ENCODE data around the gene RGS9.

Gene RGS9

GRCh38 chr17:65246252-65246651, 109.1 kb downstream of the RGS9 start:
- DNase-seq (no peak), ATAC-seq (no peak)
- Mint-ChIP-seq H3K4me3 (no peak overlapping the region), H3K27ac (no peak overlapping the region), H3K36me3 (ENCODE audit: low read depth) (no peaks in the 10 kb centered on the region), H3K4me1 (peaks cover 10% of the 10 kb centered on the region), H3K27me3 (peaks cover 28% of the 10 kb centered on the region), H3K9me3 (no peaks in the 10 kb centered on the region)

DNA sequence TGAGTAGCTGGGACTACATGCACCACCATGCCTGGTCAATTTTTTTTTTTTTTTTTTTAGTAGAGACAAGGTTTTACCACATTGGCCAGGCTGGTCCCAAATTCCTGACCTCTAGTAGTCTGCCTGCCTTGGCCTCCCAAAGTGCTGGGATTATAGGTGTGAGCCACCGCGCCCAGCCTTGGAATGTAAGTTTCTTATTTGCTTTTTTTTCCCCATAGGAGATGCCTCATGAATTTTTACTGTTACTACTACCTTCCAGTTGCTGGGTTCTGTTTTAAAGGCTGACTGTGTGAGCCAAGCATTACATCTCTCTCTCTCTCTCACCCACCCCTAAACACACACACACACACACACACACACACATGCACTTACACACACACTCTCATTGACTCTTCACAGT, 112.6 kb downstream of the RGS9 start:
- ATAC-seq (no peak), DNase-seq (no peak)
- Mint-ChIP-seq H3K4me3 (no peak overlapping the region), H3K36me3 (ENCODE audit: low read depth) (no peaks in the 10 kb centered on the region), H3K4me1 (no peaks in the 10 kb centered on the region), H3K27me3 (peaks cover 42% of the 10 kb centered on the region), H3K27ac (no peak overlapping the region), H3K9me3 (peaks cover 6% of the 10 kb centered on the region)

DNA sequence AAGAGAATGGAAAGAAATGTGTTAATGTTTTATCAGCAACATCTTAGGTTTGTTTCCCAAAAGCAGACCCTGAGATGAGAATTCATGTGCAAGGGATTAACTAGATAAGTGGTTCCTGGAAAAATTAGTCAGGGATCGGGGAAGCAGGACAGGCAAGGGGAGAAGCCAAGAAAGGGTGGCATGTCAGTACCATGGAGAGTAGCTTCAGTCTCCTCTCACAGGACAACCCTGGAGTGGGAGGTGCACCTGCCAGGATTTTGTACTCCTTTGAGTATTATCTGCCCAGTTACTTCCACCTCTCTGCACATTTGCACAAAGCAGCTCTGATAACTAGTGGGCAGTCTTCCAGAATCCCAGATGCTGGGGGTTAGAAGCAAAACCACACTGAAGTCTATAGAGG, 117.0 kb downstream of the RGS9 start:
- ATAC-seq (no peak), DNase-seq (no peak)
- H3K27me3 Mint-ChIP-seq, result peaks cover 35% of the 10 kb centered on the region
- peaks cover 8% of the 10 kb centered on the region for H3K36me3 Mint-ChIP-seq (ENCODE audit: low read depth)
- peaks cover 15% of the 10 kb centered on the region for H3K9me3 Mint-ChIP-seq
- no peak overlapping the region for H3K4me3 Mint-ChIP-seq
- no peak overlapping the region for H3K27ac Mint-ChIP-seq
- no peaks in the 10 kb centered on the region for H3K4me1 Mint-ChIP-seq

GRCh38 chr17:65259281-65259680, 122.1 kb downstream of the RGS9 start:
- Mint-ChIP-seq H3K9me3 (peaks cover 9% of the 10 kb centered on the region), H3K4me1 (peaks cover 20% of the 10 kb centered on the region), H3K4me3 (no peak overlapping the region), H3K27ac (no peak overlapping the region), H3K27me3 (peaks cover 22% of the 10 kb centered on the region), H3K36me3 (ENCODE audit: low read depth) (peaks cover 8% of the 10 kb centered on the region)
- no peak for DNase-seq
- ATAC-seq, result no peak

- Mint-ChIP-seq H3K4me1 (peaks cover 20% of the 10 kb centered on the region), H3K36me3 (ENCODE audit: low read depth) (peaks cover 8% of the 10 kb centered on the region), H3K27ac (no peak overlapping the region), H3K9me3 (peaks cover 9% of the 10 kb centered on the region), H3K27me3 (peaks cover 17% of the 10 kb centered on the region), H3K4me3 (no peak overlapping the region)
- DNase-seq (no peak), ATAC-seq (no peak)
These were observed 122.7 kb downstream of the RGS9 start for GRCh38 chr17:65259696-65260485.

- peaks cover 9% of the 10 kb centered on the region for H3K9me3 Mint-ChIP-seq
- H3K27me3 Mint-ChIP-seq, result peaks cover 17% of the 10 kb centered on the region
- peaks cover 26% of the 10 kb centered on the region for H3K4me1 Mint-ChIP-seq
- no peak overlapping the region for H3K4me3 Mint-ChIP-seq
- no peak overlapping the region for H3K27ac Mint-ChIP-seq
- DNase-seq, result no peak
- no peak for ATAC-seq
- peaks cover 8% of the 10 kb centered on the region for H3K36me3 Mint-ChIP-seq (ENCODE audit: low read depth)
These were observed 123.5 kb downstream of the RGS9 start for GRCh38 chr17:65260626-65261025.

DNA sequence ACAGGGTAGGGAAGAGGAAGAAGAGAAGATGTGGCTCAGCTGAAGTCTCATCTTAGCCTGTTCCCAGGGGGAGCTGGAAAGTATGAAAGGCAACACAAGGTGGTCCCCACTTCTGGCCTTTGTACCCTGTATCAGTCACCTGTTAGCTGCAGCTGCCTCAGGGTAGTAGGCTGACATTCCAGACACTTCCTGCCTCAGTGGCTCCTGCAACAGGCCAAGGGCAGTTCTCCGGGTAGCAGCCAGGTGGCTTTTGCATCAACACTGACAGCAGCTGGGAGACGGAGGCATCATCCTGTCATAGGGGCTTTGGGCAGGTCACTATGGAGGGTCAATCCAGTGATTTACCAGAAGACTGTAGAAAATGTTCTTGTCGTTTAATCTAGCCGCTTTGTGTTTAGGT, 124.0 kb downstream of the RGS9 start:
- no peak overlapping the region for H3K27ac Mint-ChIP-seq
- DNase-seq, result no peak
- H3K36me3 Mint-ChIP-seq (ENCODE audit: low read depth), result peaks cover 7% of the 10 kb centered on the region
- no peak overlapping the region for H3K4me3 Mint-ChIP-seq
- peaks cover 7% of the 10 kb centered on the region for H3K9me3 Mint-ChIP-seq
- peaks cover 30% of the 10 kb centered on the region for H3K4me1 Mint-ChIP-seq
- no peak for ATAC-seq
- peaks cover 17% of the 10 kb centered on the region for H3K27me3 Mint-ChIP-seq

DNA sequence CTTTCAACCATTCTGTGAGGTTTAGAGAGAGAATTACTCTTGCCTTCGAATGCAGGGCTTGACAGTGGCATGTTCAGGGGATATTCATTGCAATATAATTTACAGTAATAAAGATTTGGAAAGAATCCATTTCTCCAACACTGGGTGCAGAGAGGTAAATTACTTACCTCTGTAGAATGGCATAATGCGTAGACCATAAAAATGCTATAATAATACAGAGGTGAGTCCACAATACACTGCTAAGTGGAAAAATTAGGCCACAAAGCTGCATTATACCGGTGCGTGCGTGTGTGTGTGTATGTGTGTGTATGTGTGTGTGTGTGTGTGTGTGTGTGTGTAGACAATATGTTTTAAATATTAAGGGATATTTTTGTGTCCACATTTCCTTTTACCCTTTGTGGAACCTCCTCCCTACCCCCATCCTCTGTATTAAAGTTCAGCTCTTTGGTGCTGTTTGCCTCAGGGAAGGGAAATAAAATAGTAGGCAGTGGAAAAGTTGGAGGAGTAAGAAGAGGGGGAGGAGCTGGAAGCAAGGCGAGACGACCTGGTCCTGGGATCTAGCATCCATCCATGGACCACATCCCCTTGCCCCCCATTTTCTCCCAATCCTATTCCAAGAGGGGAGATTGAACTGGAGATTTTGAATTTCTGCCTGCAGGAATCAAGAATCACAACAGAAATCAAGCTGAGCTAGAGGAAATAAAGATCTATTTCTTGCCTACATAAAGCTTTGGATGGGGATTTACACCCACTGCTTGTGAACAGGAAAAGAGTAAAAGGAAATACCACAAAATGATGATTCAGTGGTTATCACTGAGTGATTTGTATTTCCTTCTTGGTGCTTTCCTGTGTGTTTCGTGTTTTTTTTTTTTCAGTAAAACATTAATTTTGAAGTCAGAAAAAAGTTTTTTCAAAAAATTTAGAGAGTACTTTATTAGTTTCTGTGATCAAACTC, 124.8 kb downstream of the RGS9 start:
- Mint-ChIP-seq H3K36me3 (ENCODE audit: low read depth) (peaks cover 3% of the 10 kb centered on the region), H3K9me3 (peaks cover 8% of the 10 kb centered on the region), H3K27ac (no peak overlapping the region), H3K4me1 (peaks cover 30% of the 10 kb centered on the region), H3K27me3 (peaks cover 17% of the 10 kb centered on the region), H3K4me3 (no peak overlapping the region)
- peak; percentile 49 for ATAC-seq
- no peak for DNase-seq

GRCh38 chr17:65265276-65265675, 128.1 kb downstream of the RGS9 start:
- peaks cover 8% of the 10 kb centered on the region for H3K9me3 Mint-ChIP-seq
- ATAC-seq (peak; percentile 36), DNase-seq (no peak)
- H3K4me3 Mint-ChIP-seq, result no peak overlapping the region
- H3K4me1 Mint-ChIP-seq, result peaks cover 30% of the 10 kb centered on the region
- H3K27me3 Mint-ChIP-seq, result peaks cover 3% of the 10 kb centered on the region
- no peaks in the 10 kb centered on the region for H3K36me3 Mint-ChIP-seq (ENCODE audit: low read depth)
- no peak overlapping the region for H3K27ac Mint-ChIP-seq

GRCh38 chr17:65268832-65269231, 131.7 kb downstream of the RGS9 start:
- no peak for DNase-seq
- peaks cover 8% of the 10 kb centered on the region for H3K9me3 Mint-ChIP-seq
- peaks cover 10% of the 10 kb centered on the region for H3K4me1 Mint-ChIP-seq
- no peaks in the 10 kb centered on the region for H3K36me3 Mint-ChIP-seq (ENCODE audit: low read depth)
- H3K27ac Mint-ChIP-seq, result no peak overlapping the region
- H3K4me3 Mint-ChIP-seq, result no peak overlapping the region
- ATAC-seq, result no peak
- peaks cover 3% of the 10 kb centered on the region for H3K27me3 Mint-ChIP-seq

DNA sequence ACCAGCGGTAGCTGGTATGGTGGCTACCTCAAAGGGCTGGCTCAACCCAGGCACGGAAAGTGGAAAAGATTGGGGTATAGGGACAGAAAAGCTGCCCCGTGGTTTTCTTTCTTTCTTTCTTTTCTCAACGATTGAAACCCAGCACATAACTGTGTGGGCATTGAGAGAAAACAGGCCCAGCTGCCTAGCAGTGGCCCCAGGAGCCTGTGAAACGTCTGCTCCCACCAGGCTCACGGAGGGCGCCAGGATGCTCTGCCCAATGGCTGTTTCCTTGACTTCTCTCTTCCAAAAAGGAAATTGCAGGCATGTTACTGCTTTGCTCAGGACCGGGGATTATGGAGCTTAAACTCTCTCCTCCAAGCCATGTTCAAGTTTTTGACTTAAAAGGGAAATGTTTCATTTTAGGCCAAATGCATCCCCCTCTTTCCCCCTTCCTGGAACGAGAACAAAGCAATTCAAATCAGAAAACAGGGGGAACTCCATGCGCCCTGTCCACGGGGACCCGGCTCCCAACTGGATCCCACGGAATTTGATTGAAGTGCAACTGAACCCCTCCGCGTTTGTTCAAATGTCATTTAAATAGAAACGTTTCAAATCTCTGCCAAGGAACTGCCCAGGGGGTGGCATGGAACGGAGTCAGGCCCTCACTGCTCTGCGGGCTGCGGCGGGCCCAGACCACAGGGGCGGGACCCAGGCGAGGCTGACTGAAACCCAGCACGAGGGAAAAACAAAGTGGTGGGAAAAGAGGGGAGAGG, 133.5 kb downstream of the RGS9 start:
- H3K27me3 Mint-ChIP-seq, result peaks cover 4% of the 10 kb centered on the region
- H3K4me1 Mint-ChIP-seq, result peaks cover 3% of the 10 kb centered on the region
- no peak for DNase-seq
- H3K27ac Mint-ChIP-seq, result no peak overlapping the region
- no peak for ATAC-seq
- no peaks in the 10 kb centered on the region for H3K36me3 Mint-ChIP-seq (ENCODE audit: low read depth)
- H3K9me3 Mint-ChIP-seq, result peaks cover 8% of the 10 kb centered on the region
- no peak overlapping the region for H3K4me3 Mint-ChIP-seq

- Mint-ChIP-seq H3K4me1 (no peaks in the 10 kb centered on the region), H3K4me3 (no peak overlapping the region), H3K9me3 (peaks cover 5% of the 10 kb centered on the region), H3K27me3 (peaks cover 4% of the 10 kb centered on the region), H3K27ac (no peak overlapping the region), H3K36me3 (ENCODE audit: low read depth) (no peaks in the 10 kb centered on the region)
- ATAC-seq, result no peak
- no peak for DNase-seq
These were observed 134.1 kb downstream of the RGS9 start for GRCh38 chr17:65271296-65271695.

Data from activated naive CD8-positive, alpha-beta T cell treated with anti-CD3 and anti-CD28 coated beads, Interleukin-2, amount 50 U/mL, for 24 hours (primary cell).